Measurements from ENCODE around the gene KCTD16.

- TF ChIP-seq EP300 (IDR thresholded peaks at IDR 0.05) (no peak), CTCF (IDR thresholded peaks at IDR 0.05) (no peak)
Observed at GRCh38 chr5:144192661-144193060, 22.0 kb downstream of the KCTD16 start.

Measured in upper lobe of left lung (tissue), 4 donors.